ENCODE measurements around the gene SLC6A1.

DNA sequence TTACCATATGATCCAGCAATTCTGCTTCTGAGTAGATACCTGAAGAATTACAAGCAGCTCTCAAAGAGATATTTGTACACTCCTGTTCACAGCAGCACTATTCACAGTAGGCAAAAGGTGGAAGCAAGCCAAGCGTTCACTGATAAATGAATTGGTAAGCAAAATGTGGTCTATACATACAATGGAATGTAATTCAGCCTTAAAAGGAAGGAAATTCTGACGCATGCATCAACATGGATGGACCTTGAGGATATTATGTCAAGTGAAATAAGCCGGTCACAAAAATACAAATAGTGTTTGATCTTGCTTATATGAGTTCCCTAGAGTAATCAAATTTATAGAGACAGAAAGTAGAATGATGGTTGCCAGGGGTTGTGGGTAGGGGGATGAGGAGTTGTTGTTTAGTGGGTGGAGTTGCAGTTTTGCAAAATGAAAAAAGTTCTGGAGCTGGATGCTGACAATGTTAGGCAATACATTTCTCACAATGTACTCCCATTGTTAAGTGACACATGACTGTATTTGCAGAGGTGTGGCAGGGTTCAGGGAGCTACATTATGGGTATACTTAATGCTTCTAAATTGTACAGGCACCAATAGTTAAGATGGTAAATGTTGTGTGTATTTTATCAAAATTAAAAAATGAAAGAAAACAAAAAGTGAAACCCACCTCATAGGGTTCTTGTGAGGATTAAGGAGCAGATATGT is 26.7 kb downstream of the SLC6A1 start:
- TF ChIP-seq, protein P1, sequence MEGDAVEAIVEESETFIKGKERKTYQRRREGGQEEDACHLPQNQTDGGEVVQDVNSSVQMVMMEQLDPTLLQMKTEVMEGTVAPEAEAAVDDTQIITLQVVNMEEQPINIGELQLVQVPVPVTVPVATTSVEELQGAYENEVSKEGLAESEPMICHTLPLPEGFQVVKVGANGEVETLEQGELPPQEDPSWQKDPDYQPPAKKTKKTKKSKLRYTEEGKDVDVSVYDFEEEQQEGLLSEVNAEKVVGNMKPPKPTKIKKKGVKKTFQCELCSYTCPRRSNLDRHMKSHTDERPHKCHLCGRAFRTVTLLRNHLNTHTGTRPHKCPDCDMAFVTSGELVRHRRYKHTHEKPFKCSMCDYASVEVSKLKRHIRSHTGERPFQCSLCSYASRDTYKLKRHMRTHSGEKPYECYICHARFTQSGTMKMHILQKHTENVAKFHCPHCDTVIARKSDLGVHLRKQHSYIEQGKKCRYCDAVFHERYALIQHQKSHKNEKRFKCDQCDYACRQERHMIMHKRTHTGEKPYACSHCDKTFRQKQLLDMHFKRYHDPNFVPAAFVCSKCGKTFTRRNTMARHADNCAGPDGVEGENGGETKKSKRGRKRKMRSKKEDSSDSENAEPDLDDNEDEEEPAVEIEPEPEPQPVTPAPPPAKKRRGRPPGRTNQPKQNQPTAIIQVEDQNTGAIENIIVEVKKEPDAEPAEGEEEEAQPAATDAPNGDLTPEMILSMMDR (IDR thresholded peaks at IDR 0.05) = no peak
- TF ChIP-seq EP300 (IDR thresholded peaks at IDR 0.05) (no peak), POLR2A (IDR thresholded peaks at IDR 0.05; ENCODE audit: low read depth) (no peak)
